ENCODE results near the gene IFT57. TPM values are rescaled to one million over a fixed set of nuclear protein-coding genes. Genes with fewer than 3 reads are reported as not detected.

Gene IFT57
- total RNA-seq, 1 donor from 2014 or later, result 128 TPM

DNA sequence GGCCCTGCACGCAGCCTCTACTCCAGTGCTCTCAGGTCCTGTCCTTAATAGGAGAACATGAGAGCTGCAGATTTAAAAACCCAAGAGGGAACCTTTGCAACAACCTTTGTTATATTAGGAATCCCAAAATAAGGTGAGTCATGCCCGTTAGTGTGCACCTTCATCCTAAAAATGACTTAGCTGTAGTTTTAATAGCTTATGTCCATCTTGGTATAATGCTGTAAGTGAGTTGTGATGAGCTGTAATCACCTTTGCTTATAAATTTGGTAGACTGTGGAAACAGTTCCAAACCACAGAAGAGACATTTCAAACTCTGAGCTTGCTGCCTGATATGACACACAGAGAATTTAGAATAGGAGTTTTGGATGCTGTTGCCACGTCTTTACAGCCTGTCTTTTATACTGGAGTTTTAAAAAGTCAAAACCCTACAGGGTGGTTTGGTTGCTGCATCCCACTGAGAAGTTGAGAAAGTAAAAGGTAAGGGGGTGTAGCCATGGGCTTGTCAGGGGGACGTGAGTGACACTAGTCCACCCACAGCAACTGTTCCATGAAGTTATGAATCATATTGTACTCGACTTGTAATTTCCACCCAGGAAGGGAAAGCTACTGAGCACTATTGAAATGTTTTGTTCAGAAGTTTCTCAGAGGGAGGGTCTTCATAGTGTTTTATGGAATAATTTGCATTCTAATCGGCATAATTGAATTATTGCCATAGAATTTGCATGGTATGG, 104.0 kb downstream of the IFT57 start:
- Histone ChIP-seq H3K9me3 (no peaks in the 10 kb centered on the region), H3K36me3 (no peaks in the 10 kb centered on the region), H3K27ac (no peak overlapping the region), H3K4me1 (no peaks in the 10 kb centered on the region), H3K27me3 (ENCODE audit: low read depth) (no peaks in the 10 kb centered on the region), H3K4me3 (no peak overlapping the region)
- ATAC-seq (no peak), DNase-seq (no peak)
- intact Hi-C loops (cut with DNase I), result no loop called here
- TF ChIP-seq, protein P1, sequence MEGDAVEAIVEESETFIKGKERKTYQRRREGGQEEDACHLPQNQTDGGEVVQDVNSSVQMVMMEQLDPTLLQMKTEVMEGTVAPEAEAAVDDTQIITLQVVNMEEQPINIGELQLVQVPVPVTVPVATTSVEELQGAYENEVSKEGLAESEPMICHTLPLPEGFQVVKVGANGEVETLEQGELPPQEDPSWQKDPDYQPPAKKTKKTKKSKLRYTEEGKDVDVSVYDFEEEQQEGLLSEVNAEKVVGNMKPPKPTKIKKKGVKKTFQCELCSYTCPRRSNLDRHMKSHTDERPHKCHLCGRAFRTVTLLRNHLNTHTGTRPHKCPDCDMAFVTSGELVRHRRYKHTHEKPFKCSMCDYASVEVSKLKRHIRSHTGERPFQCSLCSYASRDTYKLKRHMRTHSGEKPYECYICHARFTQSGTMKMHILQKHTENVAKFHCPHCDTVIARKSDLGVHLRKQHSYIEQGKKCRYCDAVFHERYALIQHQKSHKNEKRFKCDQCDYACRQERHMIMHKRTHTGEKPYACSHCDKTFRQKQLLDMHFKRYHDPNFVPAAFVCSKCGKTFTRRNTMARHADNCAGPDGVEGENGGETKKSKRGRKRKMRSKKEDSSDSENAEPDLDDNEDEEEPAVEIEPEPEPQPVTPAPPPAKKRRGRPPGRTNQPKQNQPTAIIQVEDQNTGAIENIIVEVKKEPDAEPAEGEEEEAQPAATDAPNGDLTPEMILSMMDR (IDR thresholded peaks at IDR 0.05), result no peak

DNA sequence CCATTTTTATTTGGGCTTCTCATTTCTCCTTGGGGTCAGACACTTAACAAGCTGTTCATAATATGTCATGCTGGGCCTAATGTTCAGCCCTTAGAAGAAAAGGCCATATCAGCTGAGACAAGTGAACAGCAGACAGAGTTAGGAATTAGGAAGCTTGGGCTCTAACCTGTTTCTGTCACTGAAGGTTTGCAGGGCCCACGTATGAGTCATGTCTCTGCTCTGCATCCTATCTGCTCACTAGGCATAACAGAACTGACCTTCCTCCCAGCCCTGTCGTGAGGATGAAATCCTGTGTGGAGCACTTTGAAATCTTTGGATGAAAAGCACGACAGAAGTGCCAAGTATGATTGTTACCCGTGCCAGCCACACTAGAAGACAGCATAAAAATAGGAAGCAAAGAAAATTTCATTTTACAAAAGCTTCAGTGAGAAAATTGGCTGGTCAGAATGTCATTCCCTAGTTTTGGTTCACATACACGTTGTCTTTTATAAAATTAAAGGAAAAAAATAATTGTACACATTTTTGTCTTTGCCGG, 104.9 kb downstream of the IFT57 start:
- Histone ChIP-seq H3K27me3 (ENCODE audit: low read depth) (no peaks in the 10 kb centered on the region), H3K9me3 (no peaks in the 10 kb centered on the region), H3K4me3 (no peak overlapping the region), H3K27ac (no peak overlapping the region), H3K4me1 (no peaks in the 10 kb centered on the region), H3K36me3 (no peaks in the 10 kb centered on the region)
- ATAC-seq (no peak), DNase-seq (no peak)
- TF ChIP-seq, protein P1 (IDR thresholded peaks at IDR 0.05), result no peak
- intact Hi-C loops (cut with DNase I), result no loop called here

DNA sequence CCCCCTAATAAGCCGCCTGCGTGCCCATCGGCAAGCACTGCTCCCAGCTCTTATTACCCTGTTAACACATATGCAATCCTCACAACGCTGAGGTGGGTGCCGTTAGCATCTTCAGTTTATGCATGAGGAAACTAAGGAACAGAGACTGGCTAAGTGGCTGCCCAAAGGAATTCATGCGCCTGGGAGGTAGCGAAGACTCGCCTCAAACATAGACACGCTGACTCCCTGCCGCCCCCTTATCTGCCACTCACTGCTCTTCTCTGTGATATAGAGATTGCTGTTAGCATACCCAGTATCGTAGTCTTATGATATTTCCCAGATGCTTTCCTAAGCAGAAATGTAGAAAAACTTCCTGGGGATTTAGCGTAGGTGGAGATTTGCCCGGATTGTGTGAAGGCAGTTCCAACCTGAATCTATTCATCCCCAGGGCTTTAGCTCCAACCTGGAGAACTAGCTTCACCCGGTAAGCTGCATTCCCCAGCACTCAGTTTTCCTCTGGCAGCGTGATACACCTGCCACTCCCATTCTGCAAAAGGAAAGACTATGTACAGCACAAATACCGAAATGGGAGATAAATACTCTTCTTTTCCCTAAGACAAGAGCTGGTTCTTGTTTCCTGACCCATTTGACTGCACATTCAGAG, 107.7 kb downstream of the IFT57 start:
- no peaks in the 10 kb centered on the region for H3K4me1 ChIP-seq
- no peaks in the 10 kb centered on the region for H3K9me3 ChIP-seq
- ATAC-seq, result no peak
- no peak overlapping the region for H3K27ac ChIP-seq
- intact Hi-C loops (cut with DNase I), result no loop called here
- H3K36me3 ChIP-seq, result no peaks in the 10 kb centered on the region
- H3K4me3 ChIP-seq, result no peak overlapping the region
- TF ChIP-seq, protein P1 (IDR thresholded peaks at IDR 0.05), result no peak
- H3K27me3 ChIP-seq (ENCODE audit: low read depth), result no peaks in the 10 kb centered on the region
- DNase-seq, result no peak

DNA sequence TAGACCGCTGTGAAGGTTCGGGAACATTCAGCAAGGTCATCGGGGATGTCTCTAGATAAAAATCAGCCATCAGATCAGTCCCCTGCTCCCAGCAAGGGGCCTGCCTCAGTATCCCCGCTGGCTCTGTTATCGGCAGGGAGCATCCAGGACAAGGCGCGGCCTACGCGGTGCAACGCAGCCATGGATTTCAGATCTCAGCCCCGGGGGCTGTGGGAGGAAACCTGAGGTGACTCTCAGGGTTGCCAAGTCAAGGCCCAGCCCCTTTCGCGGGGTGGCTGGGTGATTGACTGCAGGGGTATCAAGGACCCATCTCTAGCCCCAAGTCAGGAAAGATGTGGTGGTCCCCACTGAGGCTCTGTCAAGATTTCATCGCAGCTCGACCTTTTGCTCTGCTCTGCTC, 108.2 kb downstream of the IFT57 start:
- intact Hi-C loops (cut with DNase I), result no loop called here
- no peaks in the 10 kb centered on the region for H3K9me3 ChIP-seq
- TF ChIP-seq, protein P1 (IDR thresholded peaks at IDR 0.05), result no peak

DNA sequence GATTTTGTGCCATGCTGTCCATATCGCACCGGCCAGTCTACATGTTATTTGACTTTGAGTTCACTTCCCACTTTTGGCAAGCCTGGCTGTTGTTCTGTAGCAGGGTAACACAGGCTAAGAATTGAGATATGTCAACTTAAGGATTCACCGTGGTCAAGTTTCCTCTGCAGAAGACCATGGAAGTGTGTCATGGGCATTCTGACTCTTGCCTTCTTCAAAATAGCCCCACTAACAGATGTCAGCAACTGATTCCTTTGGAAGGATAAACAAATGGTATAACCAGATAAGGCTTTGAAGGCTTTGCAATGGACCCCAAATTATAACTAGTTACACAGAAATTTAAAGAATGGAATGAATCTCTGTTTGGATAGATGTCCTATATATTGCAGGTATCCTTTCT, 111.3 kb downstream of the IFT57 start:
- TF ChIP-seq, protein P1 (IDR thresholded peaks at IDR 0.05), result no peak

More for the DNA sequence above, 108.2 kb downstream of the IFT57 start:
- no peaks in the 10 kb centered on the region for H3K27me3 ChIP-seq (ENCODE audit: low read depth)
- no peak for DNase-seq
- ATAC-seq, result no peak
- H3K27ac ChIP-seq, result no peak overlapping the region
- H3K4me1 ChIP-seq, result no peaks in the 10 kb centered on the region
- H3K36me3 ChIP-seq, result no peaks in the 10 kb centered on the region
- no peak overlapping the region for H3K4me3 ChIP-seq

More for the DNA sequence above, 111.3 kb downstream of the IFT57 start:
- Histone ChIP-seq H3K36me3 (no peaks in the 10 kb centered on the region), H3K9me3 (no peaks in the 10 kb centered on the region), H3K27me3 (ENCODE audit: low read depth) (no peaks in the 10 kb centered on the region), H3K4me3 (no peak overlapping the region), H3K4me1 (no peaks in the 10 kb centered on the region), H3K27ac (no peak overlapping the region)
- intact Hi-C loops (cut with DNase I), result no loop called here
- no peak for ATAC-seq
- DNase-seq, result no peak

Other genes with a start within 250 kb of the IFT57 start
- 222 TPM for gene CD47, start 131.4 kb downstream of the IFT57 start, total RNA-seq
- gene HHLA2, start 74.1 kb upstream of the IFT57 start, total RNA-seq, result 4.9 TPM